Fibroblast of the aortic adventitia (primary cell): ENCODE data around the gene TRAPPC4. TPM values are rescaled to one million over a fixed set of nuclear protein-coding genes. Genes with fewer than 3 reads are reported as not detected.
"Not testable (repeated sequence)": the region's sequence is repeated elsewhere in the genome, so short reads cannot be mapped to it uniquely, and the experiment has no call there.

Source experiments
- DNase-seq: peaks from one replicate; pipeline ENCODE4 v3.0.0-alpha.2; 2010; ENCODE audit warnings: low read depth
- H3K4me3 ChIP-seq: 2 replicates; pipeline ENCODE4 v1.5.1; 2011; ENCODE audit warnings: low read depth, mild to moderate bottlenecking, control low read depth, low read length, moderate library complexity
- CTCF ChIP-seq: IDR thresholded peaks from 2 replicates; pipeline ENCODE4 v1.5.1; 2011; ENCODE audit warnings: mild to moderate bottlenecking, low read length, control low read depth, inconsistent platforms; ENCODE audit not compliant: insufficient read depth
- total RNA-seq: library from RNA; depleted of rRNA; stranded (reverse); fragments of >200 nt; gene quantifications from 2 replicates; pipeline ENCODE4 v1.2.3, GENCODE V29; 2012; ENCODE audit warnings: low replicate concordance

The TRAPPC4 gene
- total RNA-seq: 61.2 and 79.9 TPM in 2 replicates

DNA sequence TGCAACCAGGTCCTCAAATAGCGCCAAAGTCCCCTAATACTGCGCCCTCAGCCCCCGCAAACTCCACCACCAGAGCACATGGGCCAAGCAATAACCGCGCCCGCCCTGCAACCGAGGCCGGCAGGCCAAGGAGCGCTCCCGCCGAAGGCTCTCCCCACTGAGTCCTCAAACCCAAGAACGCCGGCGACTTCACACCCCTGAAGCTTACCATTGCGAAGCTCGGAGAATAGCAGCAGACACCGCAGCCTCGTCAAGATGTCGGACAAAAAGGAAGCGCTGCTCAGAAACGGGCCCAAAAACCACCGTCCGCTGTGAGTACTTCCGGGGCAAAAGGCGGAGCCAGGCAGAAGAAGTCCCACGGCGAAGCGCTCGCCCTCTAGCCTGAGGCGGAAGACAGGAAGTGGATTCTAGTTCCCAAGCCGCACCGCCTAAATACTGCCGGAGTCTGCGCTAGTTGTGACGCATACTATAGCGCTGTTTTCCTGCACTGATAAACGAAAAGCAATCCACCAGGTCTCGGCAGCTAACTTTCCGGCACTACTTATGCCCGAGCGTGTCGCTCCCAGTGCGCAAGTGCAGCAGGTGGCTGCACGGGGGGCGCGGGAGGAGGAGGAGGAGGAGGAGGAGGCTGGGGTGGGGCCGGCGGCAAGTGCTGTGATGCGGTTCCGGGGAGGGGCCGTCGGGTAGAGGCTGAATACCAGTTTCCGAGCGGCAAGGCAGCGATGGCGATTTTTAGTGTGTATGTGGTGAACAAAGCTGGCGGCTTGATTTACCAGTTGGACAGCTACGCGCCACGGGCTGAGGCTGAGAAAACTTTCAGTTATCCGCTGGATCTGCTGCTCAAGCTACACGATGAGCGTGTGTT is at the start of gene TRAPPC4, which contains the start of gene RPS25:
Gene TRAPPC4, plus strand, starts transcription at position 693 of the 865 bp plus-strand sequence. Its CDS starts 30 bp downstream, at position 723.
Gene RPS25, minus strand, starts transcription at position 270 of the 865 bp plus-strand sequence. Its CDS starts 59 bp downstream, at position 211.
- H3K4me3 ChIP-seq: peak within 1 kb of the TSS; percentile 97
- peak; percentile 96 for DNase-seq
- no peak for TF ChIP-seq CTCF

- H3K4me3 ChIP-seq, DNase-seq: not testable (repeated sequence)
Observed at GRCh38 chr11:118969508-118969907, 49.1 kb upstream of the TRAPPC4 start.

DNA sequence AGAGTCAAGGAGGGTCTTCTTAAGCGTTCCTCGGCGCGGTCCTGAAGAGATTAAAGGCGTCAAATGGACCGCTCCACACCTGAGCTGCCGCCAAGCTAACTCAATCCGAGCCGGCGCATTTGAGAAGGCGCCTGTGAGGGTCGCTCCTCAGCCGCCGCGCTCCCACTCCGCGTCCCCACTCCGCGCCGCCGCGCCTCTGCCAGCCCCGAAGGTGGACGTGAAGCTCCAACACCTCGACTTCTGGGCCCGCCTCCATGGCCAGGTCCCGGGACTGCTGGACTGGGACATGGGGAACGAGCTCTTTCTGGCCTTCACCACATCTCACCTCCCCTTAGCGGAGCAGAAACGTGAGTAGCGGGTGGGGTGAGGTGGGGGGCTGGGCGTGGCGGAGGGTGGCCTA is 46.9 kb upstream of the TRAPPC4 start, which contains the start of gene FOXR1:
Gene FOXR1, plus strand, starts transcription at position 116 of the 400 bp plus-strand sequence. Its CDS starts 171 bp downstream, at position 287.
- TF ChIP-seq CTCF: no peak
- no peak within 1 kb of the TSS for H3K4me3 ChIP-seq
- no peak for DNase-seq

- DNase-seq: no peak
- TF ChIP-seq CTCF: no peak
- no peak overlapping the region for H3K4me3 ChIP-seq
Observed at GRCh38 chr11:118973985-118974384, 44.6 kb upstream of the TRAPPC4 start.

- no peak for TF ChIP-seq CTCF
- no peak overlapping the region for H3K4me3 ChIP-seq
- peak; percentile 5 for DNase-seq
Observed at GRCh38 chr11:118975771-118976709, 42.5 kb upstream of the TRAPPC4 start.

DNA sequence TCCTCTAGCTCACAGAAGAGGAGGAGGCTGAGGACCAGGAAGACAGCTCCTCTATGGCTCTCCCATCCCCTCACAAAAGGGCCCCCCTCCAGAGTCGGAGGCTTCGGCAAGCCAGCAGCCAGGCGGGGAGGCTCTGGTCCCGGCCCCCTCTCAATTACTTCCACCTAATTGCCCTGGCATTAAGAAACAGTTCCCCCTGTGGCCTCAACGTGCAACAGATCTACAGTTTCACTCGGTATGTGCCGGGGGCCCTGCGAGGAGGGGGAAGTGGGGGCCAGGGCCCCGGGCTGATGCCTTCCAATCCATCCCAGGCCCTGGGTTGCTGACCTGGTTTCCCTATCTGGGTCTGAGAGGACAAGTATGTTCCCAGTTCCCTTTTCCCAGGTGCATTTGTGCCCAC is 39.1 kb upstream of the TRAPPC4 start:
- no peak overlapping the region for H3K4me3 ChIP-seq
- no peak for DNase-seq
- no peak for TF ChIP-seq CTCF
